ENCODE measurements around the gene MED16. TPM values are rescaled to one million over a fixed set of nuclear protein-coding genes. Genes with fewer than 3 reads are reported as not detected.
A peak's percentile ranks its signal among the peaks of the same experiment; 100 is the strongest.

MED16 gene
- total RNA-seq, 4 donors from 2014 or later = 45.1 to 63.9 (median 57.0) TPM

DNA sequence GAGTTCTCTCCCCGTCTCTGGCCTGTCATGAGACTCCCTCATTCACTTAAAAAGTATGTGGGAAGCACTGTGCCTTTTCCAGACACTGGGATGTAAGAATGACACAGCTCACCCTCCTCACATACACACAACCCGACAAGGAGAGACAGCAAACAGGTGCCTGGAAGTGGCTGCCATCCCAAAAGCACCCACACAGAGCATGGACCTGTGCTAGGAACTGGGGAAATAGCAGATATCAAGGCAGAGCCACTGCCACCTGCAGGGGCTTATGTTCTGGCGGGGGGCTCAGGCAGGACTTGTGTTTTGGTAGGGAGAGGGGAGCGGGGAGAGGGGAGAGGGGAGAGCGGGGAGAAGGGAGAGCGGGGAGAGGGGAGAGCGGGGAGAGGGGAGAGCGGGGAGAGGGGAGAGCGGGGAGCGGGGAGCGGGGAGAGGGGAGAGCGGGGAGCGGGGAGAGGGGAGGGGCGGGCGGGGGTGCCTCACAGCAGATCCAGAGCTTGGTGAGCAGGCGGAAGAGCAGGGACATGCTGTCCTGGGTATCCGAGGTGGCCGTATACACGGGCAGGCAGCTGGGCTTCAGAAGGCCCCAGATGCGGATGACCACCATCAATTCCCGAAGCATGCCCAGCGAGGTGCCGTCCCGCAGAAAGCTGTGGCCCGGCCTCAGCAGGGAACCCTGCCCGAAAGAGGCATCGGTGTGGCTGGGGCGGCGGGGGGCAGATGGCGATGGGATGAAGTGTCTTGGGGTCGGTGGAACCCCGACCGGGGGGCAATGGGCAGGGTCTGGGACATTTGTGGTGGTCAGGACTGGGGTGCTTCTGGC lies 21.3 kb downstream of the MED16 start:
- Histone ChIP-seq H3K27me3 (no peaks in the 10 kb centered on the region), H3K4me3 (no peak overlapping the region), H3K36me3 (peaks cover 69% of the 10 kb centered on the region), H3K27ac (peak overlapping the region; percentile 59), H3K4me1 (peaks cover 49% of the 10 kb centered on the region), H3K9me3 (no peaks in the 10 kb centered on the region)
- DNase-seq (ENCODE audit: low spot score in 2 of 2) = no peak
- WGBS = 86% methylated on average over 16 of the region's 33 CpGs
- TF ChIP-seq POLR2AphosphoS5 (IDR thresholded peaks at IDR 0.05) (no peak), POLR2A (IDR thresholded peaks at IDR 0.05) (no peak), EP300 (IDR thresholded peaks at IDR 0.05) (no peak)
- TF ChIP-seq, protein P1, sequence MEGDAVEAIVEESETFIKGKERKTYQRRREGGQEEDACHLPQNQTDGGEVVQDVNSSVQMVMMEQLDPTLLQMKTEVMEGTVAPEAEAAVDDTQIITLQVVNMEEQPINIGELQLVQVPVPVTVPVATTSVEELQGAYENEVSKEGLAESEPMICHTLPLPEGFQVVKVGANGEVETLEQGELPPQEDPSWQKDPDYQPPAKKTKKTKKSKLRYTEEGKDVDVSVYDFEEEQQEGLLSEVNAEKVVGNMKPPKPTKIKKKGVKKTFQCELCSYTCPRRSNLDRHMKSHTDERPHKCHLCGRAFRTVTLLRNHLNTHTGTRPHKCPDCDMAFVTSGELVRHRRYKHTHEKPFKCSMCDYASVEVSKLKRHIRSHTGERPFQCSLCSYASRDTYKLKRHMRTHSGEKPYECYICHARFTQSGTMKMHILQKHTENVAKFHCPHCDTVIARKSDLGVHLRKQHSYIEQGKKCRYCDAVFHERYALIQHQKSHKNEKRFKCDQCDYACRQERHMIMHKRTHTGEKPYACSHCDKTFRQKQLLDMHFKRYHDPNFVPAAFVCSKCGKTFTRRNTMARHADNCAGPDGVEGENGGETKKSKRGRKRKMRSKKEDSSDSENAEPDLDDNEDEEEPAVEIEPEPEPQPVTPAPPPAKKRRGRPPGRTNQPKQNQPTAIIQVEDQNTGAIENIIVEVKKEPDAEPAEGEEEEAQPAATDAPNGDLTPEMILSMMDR (IDR thresholded peaks at IDR 0.05) = no peak

DNA sequence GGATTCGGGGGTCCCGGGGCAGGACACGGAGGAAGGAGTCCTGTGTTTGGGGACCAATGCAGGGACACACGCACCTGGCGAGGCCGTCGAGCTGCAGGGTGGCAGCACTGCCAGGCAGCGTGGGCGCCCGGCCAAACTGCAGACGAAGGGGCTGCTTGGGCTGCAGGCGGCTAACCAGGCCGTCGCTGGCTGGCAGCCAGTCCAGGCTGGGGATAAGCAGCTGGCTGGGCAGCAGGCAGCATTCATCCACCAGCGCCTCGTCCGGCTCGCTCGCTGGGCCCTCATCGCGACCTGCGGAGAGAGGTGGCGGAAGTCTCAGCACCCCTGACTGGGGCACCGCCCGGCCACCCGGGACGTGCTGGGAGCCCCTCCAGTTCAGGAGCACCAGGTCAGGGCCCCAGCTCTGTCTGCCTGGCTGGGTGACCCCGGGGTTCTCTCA lies 22.0 kb downstream of the MED16 start:
- no peak overlapping the region for H3K27ac ChIP-seq
- whole genome bisulfite sequencing = 83% methylated on average over 20 of the region's 28 CpGs
- no peaks in the 10 kb centered on the region for H3K27me3 ChIP-seq
- DNase-seq (ENCODE audit: low spot score in 2 of 2) = no peak
- no peaks in the 10 kb centered on the region for H3K9me3 ChIP-seq
- peaks cover 47% of the 10 kb centered on the region for H3K4me1 ChIP-seq
- TF ChIP-seq POLR2AphosphoS5 (IDR thresholded peaks at IDR 0.05) (no peak), EP300 (IDR thresholded peaks at IDR 0.05) (no peak), POLR2A (IDR thresholded peaks at IDR 0.05) (no peak)
- TF ChIP-seq, protein P1 (IDR thresholded peaks at IDR 0.05) = no peak
- H3K36me3 ChIP-seq = peaks cover 62% of the 10 kb centered on the region
- H3K4me3 ChIP-seq = no peak overlapping the region

DNA sequence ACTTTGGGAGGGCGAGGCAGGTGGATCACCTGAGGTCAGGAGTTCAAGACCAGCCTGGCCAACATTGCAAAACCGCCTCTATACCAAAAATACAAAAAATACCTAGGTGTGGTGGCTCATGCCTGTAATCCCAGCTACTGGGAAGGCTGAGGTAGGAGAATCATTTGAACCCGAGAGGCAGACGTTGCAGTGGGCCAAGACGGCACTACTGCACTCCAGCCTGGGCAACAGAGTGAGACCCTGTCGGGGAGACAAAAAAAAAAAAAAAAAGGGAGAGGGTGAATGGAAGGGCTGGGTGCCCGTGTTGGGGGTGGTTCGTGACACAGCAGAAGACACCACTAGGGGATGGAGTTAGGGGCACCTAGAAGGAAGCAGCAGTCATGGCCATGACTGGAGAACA lies 22.7 kb downstream of the MED16 start:
- peaks cover 55% of the 10 kb centered on the region for H3K36me3 ChIP-seq
- H3K4me3 ChIP-seq = no peak overlapping the region
- TF ChIP-seq POLR2A (IDR thresholded peaks at IDR 0.05) (no peak), POLR2AphosphoS5 (IDR thresholded peaks at IDR 0.05) (no peak), EP300 (IDR thresholded peaks at IDR 0.05) (no peak)
- TF ChIP-seq, protein P1 (IDR thresholded peaks at IDR 0.05) = no peak
- no peaks in the 10 kb centered on the region for H3K9me3 ChIP-seq
- peaks cover 47% of the 10 kb centered on the region for H3K4me1 ChIP-seq
- no peak overlapping the region for H3K27ac ChIP-seq
- 87% methylated on average over 7 of the region's 8 CpGs for WGBS
- no peaks in the 10 kb centered on the region for H3K27me3 ChIP-seq
- no peak for DNase-seq (ENCODE audit: low spot score in 2 of 2)

DNA sequence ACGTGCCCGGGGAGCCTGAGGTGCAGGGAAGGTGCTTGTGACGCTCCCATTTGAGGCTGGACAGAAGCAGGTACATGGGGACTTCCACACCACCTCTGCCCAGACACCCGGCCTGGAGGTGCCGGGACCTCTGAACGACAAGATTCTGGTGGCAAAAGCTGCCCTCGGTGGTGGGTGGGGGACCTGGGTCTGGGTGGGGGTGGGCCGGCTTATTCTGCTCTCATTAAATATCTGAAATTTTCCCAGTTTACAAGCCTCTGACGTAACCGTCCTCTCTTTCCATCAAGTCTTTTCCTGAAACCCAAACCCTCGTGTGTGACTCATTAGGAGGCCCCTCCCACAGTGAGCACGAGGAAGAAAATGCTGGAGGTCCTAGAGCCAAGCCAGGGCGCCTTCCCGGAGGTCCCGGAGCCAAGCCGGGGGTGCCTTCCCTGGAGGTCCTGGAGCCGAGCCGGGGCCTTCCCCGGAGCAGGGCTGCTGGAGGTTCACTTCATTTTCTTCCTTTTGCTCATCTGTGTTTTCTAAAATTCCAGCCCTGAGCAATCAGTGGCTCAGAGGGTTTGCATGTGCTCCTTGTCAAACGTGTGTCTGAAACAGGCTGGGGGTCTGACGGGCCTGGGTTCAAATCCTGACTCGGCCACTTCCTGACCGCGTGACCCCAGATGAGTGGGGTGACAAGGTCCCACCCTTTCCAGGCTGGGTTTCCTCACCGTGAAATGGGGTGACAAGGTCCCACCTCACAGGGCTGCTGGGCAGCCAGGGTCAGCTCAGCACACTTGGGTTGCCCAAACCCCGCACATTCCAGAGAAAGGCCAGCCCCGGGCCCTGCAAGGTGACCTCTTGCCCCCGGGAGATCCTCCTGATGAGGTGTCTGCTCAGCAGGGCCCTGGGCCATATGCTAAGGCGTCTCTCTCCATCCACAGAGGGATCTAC lies 23.5 kb downstream of the MED16 start:
- Histone ChIP-seq H3K9me3 (no peaks in the 10 kb centered on the region), H3K4me1 (peaks cover 43% of the 10 kb centered on the region), H3K4me3 (no peak overlapping the region), H3K27ac (peak overlapping the region; percentile 68), H3K36me3 (peaks cover 47% of the 10 kb centered on the region), H3K27me3 (no peaks in the 10 kb centered on the region)
- no peak for DNase-seq (ENCODE audit: low spot score in 2 of 2)
- TF ChIP-seq EP300 (IDR thresholded peaks at IDR 0.05) = no peak
- TF ChIP-seq POLR2AphosphoS5 (IDR thresholded peaks at IDR 0.05) = peak in 1 of 3 donors; percentile 7
- WGBS = 50% methylated on average over 17 of the region's 29 CpGs

DNA sequence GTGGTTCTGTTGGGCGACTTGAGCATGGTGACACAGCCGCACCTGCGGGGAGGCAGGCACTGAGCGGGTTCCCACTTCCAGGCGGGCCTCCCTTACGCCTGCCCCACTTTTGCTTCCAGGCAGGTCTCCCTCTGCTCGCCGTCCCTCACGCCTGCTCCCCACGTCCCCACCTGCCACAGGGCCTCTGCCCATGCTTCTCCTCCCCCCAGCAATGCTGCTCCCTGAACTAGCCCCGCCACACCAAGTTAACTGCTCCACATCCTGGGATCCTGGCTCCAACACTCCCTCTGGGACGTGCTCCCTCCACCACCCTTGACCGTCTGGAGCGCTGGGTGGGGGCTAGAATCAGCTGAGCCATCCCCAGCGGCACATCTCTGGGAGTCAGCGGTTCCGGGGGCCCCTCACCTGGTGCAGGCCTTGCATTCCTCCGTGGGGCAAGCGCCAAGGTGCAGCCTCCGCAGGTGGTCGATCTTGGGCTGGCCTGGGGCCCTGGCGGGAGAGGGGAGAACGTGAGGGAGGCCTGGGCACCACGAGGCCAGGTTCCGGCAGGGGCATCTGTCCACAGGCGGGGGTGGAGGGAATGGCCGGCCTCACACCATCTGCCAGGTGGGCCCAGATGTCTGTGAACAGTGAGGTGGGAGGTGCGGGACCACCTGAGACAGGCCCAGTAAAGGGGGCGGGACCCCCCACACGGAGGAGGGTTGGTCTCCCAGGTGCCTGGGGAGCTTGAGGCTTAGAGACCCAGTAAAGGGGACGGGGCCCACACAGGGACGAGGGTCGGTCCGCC lies 24.3 kb downstream of the MED16 start:
- Histone ChIP-seq H3K4me1 (peaks cover 37% of the 10 kb centered on the region), H3K27me3 (no peaks in the 10 kb centered on the region), H3K36me3 (peaks cover 41% of the 10 kb centered on the region), H3K27ac (peak overlapping the region; percentile 68), H3K4me3 (no peak overlapping the region), H3K9me3 (no peaks in the 10 kb centered on the region)
- 84% methylated on average over 21 of the region's 34 CpGs for WGBS
- TF ChIP-seq POLR2AphosphoS5 (IDR thresholded peaks at IDR 0.05) (no peak), POLR2A (IDR thresholded peaks at IDR 0.05) (no peak), EP300 (IDR thresholded peaks at IDR 0.05) (no peak)
- TF ChIP-seq, protein P1 (IDR thresholded peaks at IDR 0.05) = no peak
- no peak for DNase-seq (ENCODE audit: low spot score in 2 of 2)

Data from suprapubic skin (tissue), 4 donors.